ENCODE measurements around the gene HSPA2. TPM values are rescaled to one million over a fixed set of nuclear protein-coding genes. Genes with fewer than 3 reads are reported as not detected.
"Not testable (repeated sequence)": the region's sequence is repeated elsewhere in the genome, so short reads cannot be mapped to it uniquely, and the experiment has no call there.

The HSPA2 gene
- total RNA-seq, 2 experiments from 2014 or later = 6.8 to 7.1 TPM

DNA sequence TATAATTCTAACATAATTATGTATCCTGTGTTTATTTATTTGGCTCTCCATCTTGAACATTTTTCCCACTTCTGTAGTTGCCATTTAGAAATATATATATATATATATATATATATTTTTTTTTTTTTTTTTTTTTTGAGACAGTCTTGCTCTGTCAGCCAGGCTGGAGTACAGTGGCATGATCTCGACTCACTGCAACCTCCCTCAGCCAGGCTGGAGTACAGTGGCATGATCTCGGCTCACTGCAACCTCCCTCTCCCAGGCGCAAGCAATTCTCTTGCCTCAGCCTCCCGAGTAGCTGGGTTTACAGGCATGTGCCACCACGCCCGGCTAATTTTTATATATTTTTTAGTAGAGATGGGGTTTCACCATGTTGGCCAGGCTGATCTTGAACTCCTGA, 22.9 kb upstream of the HSPA2 start:
- H3K27me3 Mint-ChIP-seq; DNase-seq; H3K4me3 Mint-ChIP-seq; H3K36me3 Mint-ChIP-seq (ENCODE audit: low read depth); H3K27ac Mint-ChIP-seq; H3K9me3 Mint-ChIP-seq: not testable (repeated sequence)
- ChIA-PET POLR2A (interaction anchor here (1.5 kb wide), 1 partner anchor 13 kb away, joined by 3 read pairs; the partner anchor contains the start of gene ZBTB1), CTCF (interaction anchor here (1.8 to 3.3 kb wide), 2 partner anchors 88 kb away, joined by 6 to 13 read pairs; no protein-coding TSS in a partner anchor)
- H3K4me1 Mint-ChIP-seq = peaks cover 37% of the 10 kb centered on the region

GRCh38 chr14:64518229-64518628, 22.3 kb upstream of the HSPA2 start:
- Mint-ChIP-seq H3K36me3 (ENCODE audit: low read depth) (peaks cover 6% of the 10 kb centered on the region), H3K27ac (no peak overlapping the region), H3K4me1 (peaks cover 37% of the 10 kb centered on the region), H3K4me3 (no peak overlapping the region), H3K9me3 (no peaks in the 10 kb centered on the region), H3K27me3 (no peaks in the 10 kb centered on the region)
- CTCF ChIA-PET = interaction anchor here (1.8 to 5.2 kb wide), 2 partner anchors 8 to 89 kb away, joined by 6 to 30 read pairs; no protein-coding TSS in a partner anchor
- POLR2A ChIA-PET = interaction anchor here (1.5 kb wide), 1 partner anchor 13 kb away, joined by 3 read pairs; the partner anchor contains the start of gene ZBTB1
- no peak for DNase-seq

- no peak overlapping the region for H3K4me3 Mint-ChIP-seq
- H3K27me3 Mint-ChIP-seq = no peaks in the 10 kb centered on the region
- H3K9me3 Mint-ChIP-seq = no peaks in the 10 kb centered on the region
- H3K36me3 Mint-ChIP-seq (ENCODE audit: low read depth) = peaks cover 10% of the 10 kb centered on the region
- ChIA-PET CTCF (interaction anchor here (0.9 to 5.2 kb wide), 4 partner anchors 11 to 116 kb away, joined by 3 to 30 read pairs (median 4); no protein-coding TSS in a partner anchor), POLR2A (interaction anchor here (0.9 to 3.0 kb wide), 5 partner anchors 10 to 19 kb away, joined by 3 to 11 read pairs (median 3); partner anchors contain the start of gene HSPA2)
- no peak overlapping the region for H3K27ac Mint-ChIP-seq
- peaks cover 25% of the 10 kb centered on the region for H3K4me1 Mint-ChIP-seq
- no peak for DNase-seq
Observed at GRCh38 chr14:64520699-64521098, 19.8 kb upstream of the HSPA2 start.

- no peak overlapping the region for H3K27ac Mint-ChIP-seq
- ChIA-PET POLR2A (interaction anchor here (0.7 to 3.0 kb wide), 7 partner anchors 11 to 22 kb away, joined by 3 to 11 read pairs (median 5); partner anchors contain the start of genes HSPA2 and ZBTB25), CTCF (interaction anchor here (1.3 to 5.2 kb wide), 2 partner anchors 10 to 13 kb away, joined by 4 to 30 read pairs; no protein-coding TSS in a partner anchor)
- no peak overlapping the region for H3K4me3 Mint-ChIP-seq
- H3K9me3 Mint-ChIP-seq = no peaks in the 10 kb centered on the region
- peaks cover 20% of the 10 kb centered on the region for H3K36me3 Mint-ChIP-seq (ENCODE audit: low read depth)
- H3K27me3 Mint-ChIP-seq = no peaks in the 10 kb centered on the region
- peaks cover 11% of the 10 kb centered on the region for H3K4me1 Mint-ChIP-seq
- DNase-seq = no peak
Observed at GRCh38 chr14:64522591-64523355, 17.8 kb upstream of the HSPA2 start.

DNA sequence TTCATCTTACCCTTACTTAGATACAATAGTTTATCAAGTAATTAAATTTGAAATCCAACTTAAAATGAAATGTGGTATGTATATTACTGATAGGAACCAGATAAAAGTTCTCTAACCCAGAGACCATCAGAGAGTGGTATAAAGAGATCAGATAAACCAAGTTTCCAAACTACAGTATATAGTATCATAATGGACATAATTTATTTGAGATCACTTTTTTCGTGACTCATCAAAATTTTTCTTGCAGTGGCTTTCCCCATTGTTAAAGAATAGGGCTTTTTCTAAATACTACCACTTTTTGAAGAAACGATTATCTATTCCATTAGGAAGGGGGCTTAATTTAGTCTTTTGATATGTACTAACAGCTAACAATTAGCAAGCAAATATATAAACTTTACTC, 15.2 kb upstream of the HSPA2 start:
- CTCF ChIA-PET = interaction anchor here (0.5 to 2.7 kb wide), 3 partner anchors 14 to 78 kb away, joined by 3 to 9 read pairs (median 4); partner anchors contain the start of gene HSPA2
- H3K36me3 Mint-ChIP-seq (ENCODE audit: low read depth) = peaks cover 20% of the 10 kb centered on the region
- peaks cover 5% of the 10 kb centered on the region for H3K4me1 Mint-ChIP-seq
- no peak overlapping the region for H3K4me3 Mint-ChIP-seq
- no peak overlapping the region for H3K27ac Mint-ChIP-seq
- no peak for DNase-seq
- H3K27me3 Mint-ChIP-seq = no peaks in the 10 kb centered on the region
- POLR2A ChIA-PET = no interaction called here
- H3K9me3 Mint-ChIP-seq = no peaks in the 10 kb centered on the region

- H3K27ac Mint-ChIP-seq = no peak overlapping the region
- ChIA-PET POLR2A (no interaction called here), CTCF (interaction anchor here (1.5 kb wide), 1 partner anchor 21 kb away, joined by 5 read pairs; no protein-coding TSS in a partner anchor)
- H3K9me3 Mint-ChIP-seq = no peaks in the 10 kb centered on the region
- H3K27me3 Mint-ChIP-seq = no peaks in the 10 kb centered on the region
- H3K36me3 Mint-ChIP-seq (ENCODE audit: low read depth) = peaks cover 11% of the 10 kb centered on the region
- peaks cover 1% of the 10 kb centered on the region for H3K4me1 Mint-ChIP-seq
- no peak for DNase-seq
- no peak overlapping the region for H3K4me3 Mint-ChIP-seq
Observed at GRCh38 chr14:64531567-64531966, 9.0 kb upstream of the HSPA2 start.

- Mint-ChIP-seq H3K27ac (no peak overlapping the region), H3K27me3 (peaks cover 16% of the 10 kb centered on the region), H3K36me3 (ENCODE audit: low read depth) (peaks cover 19% of the 10 kb centered on the region), H3K4me1 (peaks cover 21% of the 10 kb centered on the region), H3K4me3 (no peak overlapping the region), H3K9me3 (peaks cover 8% of the 10 kb centered on the region)
- no peak for DNase-seq
- POLR2A ChIA-PET = no interaction called here
- CTCF ChIA-PET = interaction anchor here (0.6 to 0.8 kb wide), 2 partner anchors 20 to 28 kb away, joined by 3 read pairs; no protein-coding TSS in a partner anchor
Observed at GRCh38 chr14:64536488-64537245, 3.9 kb upstream of the HSPA2 start.

DNA sequence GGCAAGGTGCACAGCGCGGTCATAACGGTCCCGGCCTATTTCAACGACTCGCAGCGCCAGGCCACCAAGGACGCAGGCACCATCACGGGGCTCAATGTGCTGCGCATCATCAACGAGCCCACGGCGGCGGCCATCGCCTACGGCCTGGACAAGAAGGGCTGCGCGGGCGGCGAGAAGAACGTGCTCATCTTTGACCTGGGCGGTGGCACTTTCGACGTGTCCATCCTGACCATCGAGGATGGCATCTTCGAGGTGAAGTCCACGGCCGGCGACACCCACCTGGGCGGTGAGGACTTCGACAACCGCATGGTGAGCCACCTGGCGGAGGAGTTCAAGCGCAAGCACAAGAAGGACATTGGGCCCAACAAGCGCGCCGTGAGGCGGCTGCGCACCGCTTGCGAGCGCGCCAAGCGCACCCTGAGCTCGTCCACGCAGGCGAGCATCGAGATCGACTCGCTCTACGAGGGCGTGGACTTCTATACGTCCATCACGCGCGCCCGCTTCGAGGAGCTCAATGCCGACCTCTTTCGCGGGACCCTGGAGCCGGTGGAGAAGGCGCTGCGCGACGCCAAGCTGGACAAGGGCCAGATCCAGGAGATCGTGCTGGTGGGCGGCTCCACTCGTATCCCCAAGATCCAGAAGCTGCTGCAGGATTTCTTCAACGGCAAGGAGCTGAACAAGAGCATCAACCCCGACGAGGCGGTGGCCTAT, 875 bp downstream of the HSPA2 start:
- peaks cover 8% of the 10 kb centered on the region for H3K9me3 Mint-ChIP-seq
- peaks cover 47% of the 10 kb centered on the region for H3K27me3 Mint-ChIP-seq
- H3K36me3 Mint-ChIP-seq (ENCODE audit: low read depth) = peaks cover 23% of the 10 kb centered on the region
- ChIA-PET CTCF (interaction anchor here (0.7 to 1.7 kb wide), 6 partner anchors 9 to 348 kb away, joined by 3 to 10 read pairs (median 4); no protein-coding TSS in a partner anchor), POLR2A (interaction anchor here (0.6 to 3.3 kb wide), 6 partner anchors 9 to 76 kb away, joined by 3 to 10 read pairs (median 4); partner anchors contain the start of gene AKAP5)
- DNase-seq = peak; percentile 22
- peak overlapping the region; percentile 94 for H3K4me3 Mint-ChIP-seq
- H3K27ac Mint-ChIP-seq = peak overlapping the region; percentile 14
- peaks cover 36% of the 10 kb centered on the region for H3K4me1 Mint-ChIP-seq

DNA sequence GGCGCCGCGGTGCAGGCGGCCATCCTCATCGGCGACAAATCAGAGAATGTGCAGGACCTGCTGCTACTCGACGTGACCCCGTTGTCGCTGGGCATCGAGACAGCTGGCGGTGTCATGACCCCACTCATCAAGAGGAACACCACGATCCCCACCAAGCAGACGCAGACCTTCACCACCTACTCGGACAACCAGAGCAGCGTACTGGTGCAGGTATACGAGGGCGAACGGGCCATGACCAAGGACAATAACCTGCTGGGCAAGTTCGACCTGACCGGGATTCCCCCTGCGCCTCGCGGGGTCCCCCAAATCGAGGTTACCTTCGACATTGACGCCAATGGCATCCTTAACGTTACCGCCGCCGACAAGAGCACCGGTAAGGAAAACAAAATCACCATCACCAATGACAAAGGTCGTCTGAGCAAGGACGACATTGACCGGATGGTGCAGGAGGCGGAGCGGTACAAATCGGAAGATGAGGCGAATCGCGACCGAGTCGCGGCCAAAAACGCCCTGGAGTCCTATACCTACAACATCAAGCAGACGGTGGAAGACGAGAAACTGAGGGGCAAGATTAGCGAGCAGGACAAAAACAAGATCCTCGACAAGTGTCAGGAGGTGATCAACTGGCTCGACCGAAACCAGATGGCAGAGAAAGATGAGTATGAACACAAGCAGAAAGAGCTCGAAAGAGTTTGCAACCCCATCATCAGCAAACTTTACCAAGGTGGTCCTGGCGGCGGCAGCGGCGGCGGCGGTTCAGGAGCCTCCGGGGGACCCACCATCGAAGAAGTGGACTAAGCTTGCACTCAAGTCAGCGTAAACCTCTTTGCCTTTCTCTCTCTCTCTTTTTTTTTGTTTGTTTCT, 1.7 kb downstream of the HSPA2 start:
- Mint-ChIP-seq H3K27me3 (peaks cover 47% of the 10 kb centered on the region), H3K27ac (no peak overlapping the region), H3K9me3 (peaks cover 8% of the 10 kb centered on the region), H3K4me1 (peaks cover 36% of the 10 kb centered on the region), H3K36me3 (ENCODE audit: low read depth) (peaks cover 23% of the 10 kb centered on the region), H3K4me3 (peak overlapping the region; percentile 94)
- CTCF ChIA-PET = interaction anchor here (0.7 to 1.4 kb wide), 6 partner anchors 8 to 350 kb away, joined by 3 to 6 read pairs (median 3); no protein-coding TSS in a partner anchor
- POLR2A ChIA-PET = interaction anchor here (0.9 to 1.1 kb wide), 3 partner anchors 9 to 39 kb away, joined by 4 to 5 read pairs (median 4); no protein-coding TSS in a partner anchor
- DNase-seq = peak; percentile 29

- ChIA-PET POLR2A (no interaction called here), CTCF (interaction anchor here (1.0 to 1.4 kb wide), 3 partner anchors 18 to 349 kb away, joined by 3 to 6 read pairs (median 3); no protein-coding TSS in a partner anchor)
- Mint-ChIP-seq H3K27ac (no peak overlapping the region), H3K9me3 (peaks cover 8% of the 10 kb centered on the region), H3K4me3 (peak overlapping the region; percentile 94), H3K36me3 (ENCODE audit: low read depth) (peaks cover 23% of the 10 kb centered on the region), H3K4me1 (peaks cover 36% of the 10 kb centered on the region), H3K27me3 (peaks cover 47% of the 10 kb centered on the region)
- no peak for DNase-seq
Observed at GRCh38 chr14:64542836-64543201, 2.3 kb downstream of the HSPA2 start.

GRCh38 chr14:64544607-64545312, 4.2 kb downstream of the HSPA2 start:
- Mint-ChIP-seq H3K36me3 (ENCODE audit: low read depth) (peaks cover 23% of the 10 kb centered on the region), H3K27me3 (peaks cover 47% of the 10 kb centered on the region), H3K27ac (no peak overlapping the region), H3K9me3 (peaks cover 8% of the 10 kb centered on the region), H3K4me1 (peaks cover 42% of the 10 kb centered on the region), H3K4me3 (no peak overlapping the region)
- CTCF ChIA-PET = interaction anchor here (0.9 kb wide), 1 partner anchor 278 kb away, joined by 3 read pairs; no protein-coding TSS in a partner anchor
- no peak for DNase-seq
- POLR2A ChIA-PET = no interaction called here
